ENCODE measurements around the gene TAB2. TPM values are rescaled to one million over a fixed set of nuclear protein-coding genes. Genes with fewer than 3 reads are reported as not detected.

Gene TAB2
- total and polyA plus RNA-seq, 2 experiments from 2014 or later, result 19.8 to 59.2 TPM

GRCh38 chr6:149456311-149457021 is 139.0 kb downstream of the TAB2 start:
- Histone ChIP-seq H3K9me2 (ENCODE audit: insufficient read depth) (no peaks in the 10 kb centered on the region), H3K27ac (ENCODE audit: low read depth) (no peak overlapping the region), H3K4me2 (no peak overlapping the region), H3K36me3 (ENCODE audit: insufficient read depth) (no peaks in the 10 kb centered on the region), H3K4me3 (no peak overlapping the region), H3K4me1 (ENCODE audit: insufficient read depth) (no peaks in the 10 kb centered on the region), H4K20me1 (replicated peaks; ENCODE audit: insufficient read depth) (no peaks in the 10 kb centered on the region), H3K27me3 (ENCODE audit: insufficient read depth) (peaks cover 25% of the 10 kb centered on the region), H3K79me2 (replicated peaks; ENCODE audit: insufficient read depth) (no peaks in the 10 kb centered on the region), H3F3A (replicated peaks; ENCODE audit: low read depth) (no peaks in the 10 kb centered on the region), H2AFZ (peak overlapping the region; percentile 90)
- Mint-ChIP-seq H3K4me1 (no peaks in the 10 kb centered on the region), H3K4me3 (no peak overlapping the region), H3K27me3 (ENCODE audit: insufficient read depth, low read depth, poor library complexity) (peaks cover 10% of the 10 kb centered on the region), H3K27ac (no peak overlapping the region), H3K9me3 (no peaks in the 10 kb centered on the region), H3K36me3 (ENCODE audit: low read depth) (no peaks in the 10 kb centered on the region)
- ATAC-seq (peak; percentile 43), DNase-seq (ENCODE audit: low spot score) (no peak)
- TF ChIP-seq CTCF (conservative IDR thresholded peaks at IDR 0.05; ENCODE audit: low read depth in 2 of 2) (no peak), CREB1 (CRISPR knock-in tag; IDR thresholded peaks at IDR 0.05; ENCODE audit: low read depth) (no peak), EZH2phosphoT487 (IDR thresholded peaks at IDR 0.05; ENCODE audit: unreplicated experiment) (no peak), ZNF114 (CRISPR knock-in tag; IDR thresholded peaks at IDR 0.05) (no peak), ETS1 (IDR thresholded peaks at IDR 0.05) (no peak), ZNF462 (CRISPR knock-in tag; IDR thresholded peaks at IDR 0.05) (no peak), ZNF331 (CRISPR knock-in tag; IDR thresholded peaks at IDR 0.05; ENCODE audit: low read depth) (no peak), POLR2AphosphoS5 (IDR thresholded peaks at IDR 0.05; ENCODE audit: low read depth) (no peak), NANOG (IDR thresholded peaks at IDR 0.05; ENCODE audit: borderline replicate concordance) (no peak), JUNB (IDR thresholded peaks at IDR 0.05; ENCODE audit: unreplicated experiment) (no peak), STAT1 (IDR thresholded peaks at IDR 0.05; ENCODE audit: unreplicated experiment) (no peak), EZH2 (IDR thresholded peaks at IDR 0.05; ENCODE audit: low read depth, unreplicated experiment) (no peak), REST (IDR thresholded peaks at IDR 0.05; ENCODE audit: unreplicated experiment) (no peak)
